ENCODE measurements around the gene COL6A3. TPM values are rescaled to one million over a fixed set of nuclear protein-coding genes. Genes with fewer than 3 reads are reported as not detected.

Gene COL6A3
- polyA plus RNA-seq, 1 of the 3 experiments (the other 2 are of a cell fraction), result 18.5 TPM

DNA sequence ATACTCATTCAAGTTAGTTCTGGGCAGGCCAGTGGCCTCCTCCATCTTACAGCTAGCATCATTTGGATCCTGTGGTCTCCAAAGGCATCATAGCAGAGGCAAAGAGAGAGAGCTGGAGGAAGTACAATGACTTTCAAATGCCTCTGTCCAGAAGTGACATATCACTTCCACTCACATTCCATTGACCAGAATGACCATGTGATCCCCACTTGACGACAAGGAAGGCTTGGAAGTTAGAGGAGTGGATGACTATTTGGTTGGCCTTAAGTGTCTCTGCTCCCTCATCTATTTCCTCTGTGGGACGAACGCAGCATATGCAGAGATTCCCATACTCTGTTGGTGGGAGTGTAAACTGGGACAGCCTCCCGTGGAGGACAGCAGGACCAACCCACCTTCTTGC is 45.3 kb upstream of the COL6A3 start:
- Histone ChIP-seq H3K4me3 (ENCODE audit: low read depth in 2 of 2, low read length in 1 of 2) (no peak overlapping the region), H3K27me3 (ENCODE audit: insufficient read depth) (no peaks in the 10 kb centered on the region), H3K27ac (ENCODE audit: low read depth in 2 of 2, low read length in 1 of 2) (peak overlapping the region in 1 of 2 experiments; percentile 57; a peak in 2 of 4 replicates), H3K4me2 (no peak overlapping the region), H3K4me1 (ENCODE audit: control insufficient read depth in 1 of 2, insufficient read depth in 2 of 2, low read depth in 1 of 2, low read length in 1 of 2) (peaks cover 0 to 2% of the 10 kb centered on the region in 2 experiments; a peak in 1 of 4 replicates), H3K9ac (no peak overlapping the region; the same call in 1 of the 2 replicates), H3K79me2 (ENCODE audit: insufficient read depth) (no peaks in the 10 kb centered on the region), H3K36me3 (replicated peaks in 1 of 2; ENCODE audit: control insufficient read depth in 1 of 2, insufficient read depth in 2 of 2, low read length in 1 of 2) (no peaks in the 10 kb centered on the region), H4K20me1 (ENCODE audit: insufficient read depth) (no peaks in the 10 kb centered on the region), H3K9me3 (no peaks in the 10 kb centered on the region), H3K9me2 (no peaks in the 10 kb centered on the region), H2AFZ (ENCODE audit: low read depth) (no peak overlapping the region), H3F3A (replicated peaks; ENCODE audit: insufficient read depth) (peaks cover 7% of the 10 kb centered on the region)
- WGBS (ENCODE audit: low lambda C conversion rate), result 85% methylated on average over 4 of the region's 4 CpGs
- ChIA-PET POLR2A (no interaction called here), CTCF (interaction anchor here (1.1 to 1.5 kb wide), 4 partner anchors 12 to 53 kb away, joined by 4 to 8 read pairs (median 4); no protein-coding TSS in a partner anchor)
- TF ChIP-seq GATA2 (CRISPR knock-in tag; IDR thresholded peaks at IDR 0.05), result no peak
- no peak for TF ChIP-seq RAD21 (IDR thresholded peaks at IDR 0.05; ENCODE audit: low read length)
- TF ChIP-seq YY1 (IDR thresholded peaks at IDR 0.05; ENCODE audit: low read depth), result no peak
- TF ChIP-seq RCOR1 (IDR thresholded peaks at IDR 0.05; ENCODE audit: low read length), result no peak
- TF ChIP-seq TCF12 (IDR thresholded peaks at IDR 0.05), result no peak
- TF ChIP-seq FOXJ3 (CRISPR knock-in tag; IDR thresholded peaks at IDR 0.05), result no peak
- TF ChIP-seq EP300 (IDR thresholded peaks at IDR 0.05; ENCODE audit: borderline replicate concordance in 1 of 2, low read depth in 1 of 2, low read length in 1 of 2), result no peak
- no peak for TF ChIP-seq NFIC (IDR thresholded peaks at IDR 0.05; ENCODE audit: borderline replicate concordance)
- no peak for DNase-seq

DNA sequence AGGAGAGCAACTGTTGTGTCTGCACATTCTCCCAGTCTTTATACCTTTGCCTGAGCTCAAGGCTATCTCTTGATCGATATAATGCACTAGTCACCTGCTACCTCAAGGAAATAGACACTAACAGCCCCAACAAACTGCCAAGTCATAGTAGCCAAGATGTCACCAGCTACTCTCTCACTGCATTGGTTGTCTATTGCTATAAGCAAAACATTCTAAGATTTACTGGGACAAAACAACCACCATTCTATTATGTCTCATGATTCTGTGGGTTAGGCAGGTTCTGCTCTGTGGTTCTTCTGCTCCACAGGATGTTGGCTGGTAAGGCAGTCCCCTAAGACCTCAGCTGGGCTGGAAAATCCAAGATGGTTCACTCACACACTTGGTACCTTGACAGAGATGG is 44.6 kb upstream of the COL6A3 start:
- Histone ChIP-seq H3K9me3 (no peaks in the 10 kb centered on the region), H3K27me3 (ENCODE audit: insufficient read depth) (no peaks in the 10 kb centered on the region), H3K79me2 (ENCODE audit: insufficient read depth) (no peaks in the 10 kb centered on the region), H3K4me2 (no peak overlapping the region), H3K27ac (ENCODE audit: low read depth in 2 of 2, low read length in 1 of 2) (no peak overlapping the region), H3F3A (replicated peaks; ENCODE audit: insufficient read depth) (peaks cover 5% of the 10 kb centered on the region), H3K4me1 (ENCODE audit: control insufficient read depth in 1 of 2, insufficient read depth in 2 of 2, low read depth in 1 of 2, low read length in 1 of 2) (peaks cover 0 to 2% of the 10 kb centered on the region in 2 experiments; a peak in 1 of 4 replicates), H3K9me2 (no peaks in the 10 kb centered on the region), H3K4me3 (ENCODE audit: low read depth in 2 of 2, low read length in 1 of 2) (no peak overlapping the region), H3K36me3 (replicated peaks in 1 of 2; ENCODE audit: control insufficient read depth in 1 of 2, insufficient read depth in 2 of 2, low read length in 1 of 2) (no peaks in the 10 kb centered on the region), H4K20me1 (ENCODE audit: insufficient read depth) (no peaks in the 10 kb centered on the region), H2AFZ (ENCODE audit: low read depth) (no peak overlapping the region), H3K9ac (no peak overlapping the region)
- ChIA-PET POLR2A (no interaction called here), CTCF (interaction anchor here (1.1 to 1.5 kb wide), 5 partner anchors 12 to 54 kb away, joined by 4 to 8 read pairs (median 4); no protein-coding TSS in a partner anchor)
- 47% methylated on average over 1 of the region's 1 CpG for WGBS (ENCODE audit: low lambda C conversion rate)
- no peak for DNase-seq
- no peak for TF ChIP-seq ELF1 (IDR thresholded peaks at IDR 0.05)
- TF ChIP-seq GATA2 (CRISPR knock-in tag; IDR thresholded peaks at IDR 0.05), result no peak
- TF ChIP-seq RCOR1 (IDR thresholded peaks at IDR 0.05; ENCODE audit: low read length), result no peak
- TF ChIP-seq YY1 (IDR thresholded peaks at IDR 0.05; ENCODE audit: low read depth), result no peak
- TF ChIP-seq JUND (IDR thresholded peaks at IDR 0.05), result no peak
- TF ChIP-seq MXI1 (IDR thresholded peaks at IDR 0.05; ENCODE audit: low read depth, low read length), result no peak
- TF ChIP-seq, protein P1, sequence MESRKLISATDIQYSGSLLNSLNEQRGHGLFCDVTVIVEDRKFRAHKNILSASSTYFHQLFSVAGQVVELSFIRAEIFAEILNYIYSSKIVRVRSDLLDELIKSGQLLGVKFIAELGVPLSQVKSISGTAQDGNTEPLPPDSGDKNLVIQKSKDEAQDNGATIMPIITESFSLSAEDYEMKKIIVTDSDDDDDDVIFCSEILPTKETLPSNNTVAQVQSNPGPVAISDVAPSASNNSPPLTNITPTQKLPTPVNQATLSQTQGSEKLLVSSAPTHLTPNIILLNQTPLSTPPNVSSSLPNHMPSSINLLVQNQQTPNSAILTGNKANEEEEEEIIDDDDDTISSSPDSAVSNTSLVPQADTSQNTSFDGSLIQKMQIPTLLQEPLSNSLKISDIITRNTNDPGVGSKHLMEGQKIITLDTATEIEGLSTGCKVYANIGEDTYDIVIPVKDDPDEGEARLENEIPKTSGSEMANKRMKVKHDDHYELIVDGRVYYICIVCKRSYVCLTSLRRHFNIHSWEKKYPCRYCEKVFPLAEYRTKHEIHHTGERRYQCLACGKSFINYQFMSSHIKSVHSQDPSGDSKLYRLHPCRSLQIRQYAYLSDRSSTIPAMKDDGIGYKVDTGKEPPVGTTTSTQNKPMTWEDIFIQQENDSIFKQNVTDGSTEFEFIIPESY (IDR thresholded peaks at IDR 0.05; ENCODE audit: borderline replicate concordance, low read depth), result no peak
- TF ChIP-seq, protein P2, sequence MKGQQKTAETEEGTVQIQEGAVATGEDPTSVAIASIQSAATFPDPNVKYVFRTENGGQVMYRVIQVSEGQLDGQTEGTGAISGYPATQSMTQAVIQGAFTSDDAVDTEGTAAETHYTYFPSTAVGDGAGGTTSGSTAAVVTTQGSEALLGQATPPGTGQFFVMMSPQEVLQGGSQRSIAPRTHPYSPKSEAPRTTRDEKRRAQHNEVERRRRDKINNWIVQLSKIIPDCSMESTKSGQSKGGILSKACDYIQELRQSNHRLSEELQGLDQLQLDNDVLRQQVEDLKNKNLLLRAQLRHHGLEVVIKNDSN (IDR thresholded peaks at IDR 0.05; ENCODE audit: borderline replicate concordance, low read depth), result no peak
- TF ChIP-seq, protein P3, sequence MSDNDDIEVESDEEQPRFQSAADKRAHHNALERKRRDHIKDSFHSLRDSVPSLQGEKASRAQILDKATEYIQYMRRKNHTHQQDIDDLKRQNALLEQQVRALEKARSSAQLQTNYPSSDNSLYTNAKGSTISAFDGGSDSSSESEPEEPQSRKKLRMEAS (IDR thresholded peaks at IDR 0.05; ENCODE audit: low read depth), result no peak
- TF ChIP-seq RAD21 (IDR thresholded peaks at IDR 0.05; ENCODE audit: low read length), result no peak
- TF ChIP-seq RXRA (IDR thresholded peaks at IDR 0.05; ENCODE audit: borderline replicate concordance, low read depth), result no peak
- no peak for TF ChIP-seq TCF12 (IDR thresholded peaks at IDR 0.05)
- TF ChIP-seq, protein P4, sequence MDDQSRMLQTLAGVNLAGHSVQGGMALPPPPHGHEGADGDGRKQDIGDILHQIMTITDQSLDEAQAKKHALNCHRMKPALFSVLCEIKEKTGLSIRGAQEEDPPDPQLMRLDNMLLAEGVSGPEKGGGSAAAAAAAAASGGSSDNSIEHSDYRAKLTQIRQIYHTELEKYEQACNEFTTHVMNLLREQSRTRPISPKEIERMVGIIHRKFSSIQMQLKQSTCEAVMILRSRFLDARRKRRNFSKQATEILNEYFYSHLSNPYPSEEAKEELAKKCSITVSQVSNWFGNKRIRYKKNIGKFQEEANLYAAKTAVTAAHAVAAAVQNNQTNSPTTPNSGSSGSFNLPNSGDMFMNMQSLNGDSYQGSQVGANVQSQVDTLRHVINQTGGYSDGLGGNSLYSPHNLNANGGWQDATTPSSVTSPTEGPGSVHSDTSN (IDR thresholded peaks at IDR 0.05), result no peak
- TF ChIP-seq, protein P5, sequence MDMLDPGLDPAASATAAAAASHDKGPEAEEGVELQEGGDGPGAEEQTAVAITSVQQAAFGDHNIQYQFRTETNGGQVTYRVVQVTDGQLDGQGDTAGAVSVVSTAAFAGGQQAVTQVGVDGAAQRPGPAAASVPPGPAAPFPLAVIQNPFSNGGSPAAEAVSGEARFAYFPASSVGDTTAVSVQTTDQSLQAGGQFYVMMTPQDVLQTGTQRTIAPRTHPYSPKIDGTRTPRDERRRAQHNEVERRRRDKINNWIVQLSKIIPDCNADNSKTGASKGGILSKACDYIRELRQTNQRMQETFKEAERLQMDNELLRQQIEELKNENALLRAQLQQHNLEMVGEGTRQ (IDR thresholded peaks at IDR 0.05; ENCODE audit: borderline replicate concordance, low read depth, low read length), result no peak
- TF ChIP-seq, protein P6, sequence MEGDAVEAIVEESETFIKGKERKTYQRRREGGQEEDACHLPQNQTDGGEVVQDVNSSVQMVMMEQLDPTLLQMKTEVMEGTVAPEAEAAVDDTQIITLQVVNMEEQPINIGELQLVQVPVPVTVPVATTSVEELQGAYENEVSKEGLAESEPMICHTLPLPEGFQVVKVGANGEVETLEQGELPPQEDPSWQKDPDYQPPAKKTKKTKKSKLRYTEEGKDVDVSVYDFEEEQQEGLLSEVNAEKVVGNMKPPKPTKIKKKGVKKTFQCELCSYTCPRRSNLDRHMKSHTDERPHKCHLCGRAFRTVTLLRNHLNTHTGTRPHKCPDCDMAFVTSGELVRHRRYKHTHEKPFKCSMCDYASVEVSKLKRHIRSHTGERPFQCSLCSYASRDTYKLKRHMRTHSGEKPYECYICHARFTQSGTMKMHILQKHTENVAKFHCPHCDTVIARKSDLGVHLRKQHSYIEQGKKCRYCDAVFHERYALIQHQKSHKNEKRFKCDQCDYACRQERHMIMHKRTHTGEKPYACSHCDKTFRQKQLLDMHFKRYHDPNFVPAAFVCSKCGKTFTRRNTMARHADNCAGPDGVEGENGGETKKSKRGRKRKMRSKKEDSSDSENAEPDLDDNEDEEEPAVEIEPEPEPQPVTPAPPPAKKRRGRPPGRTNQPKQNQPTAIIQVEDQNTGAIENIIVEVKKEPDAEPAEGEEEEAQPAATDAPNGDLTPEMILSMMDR (IDR thresholded peaks at IDR 0.05), result no peak
- no peak for TF ChIP-seq FOSL2 (IDR thresholded peaks at IDR 0.05; ENCODE audit: borderline replicate concordance, low read depth)
- TF ChIP-seq NFIC (IDR thresholded peaks at IDR 0.05; ENCODE audit: borderline replicate concordance), result no peak
- TF ChIP-seq RFX5 (IDR thresholded peaks at IDR 0.05; ENCODE audit: low read length), result no peak

All from SK-N-SH (cell line).